Measurements from ENCODE around the gene TBC1D26.

TBC1D26 gene

DNA sequence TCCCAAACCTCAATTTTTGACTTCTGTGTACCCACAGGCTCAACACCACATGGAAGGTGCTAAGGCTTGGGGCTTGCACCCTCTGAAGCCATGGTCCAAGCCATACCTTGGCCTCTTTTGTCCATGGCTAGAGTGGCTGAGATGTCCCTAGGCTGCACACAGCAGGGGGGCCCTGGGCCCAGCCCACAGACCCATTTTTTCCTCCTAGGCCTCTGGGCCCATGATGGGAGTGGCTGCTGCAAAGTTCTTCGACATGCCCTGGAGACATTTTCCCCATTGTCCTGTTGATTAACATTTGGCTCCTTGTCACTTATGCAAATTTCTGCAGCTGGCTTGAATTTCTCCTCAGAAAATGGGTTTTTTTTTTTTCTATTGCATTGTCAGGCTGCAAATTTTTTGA is 47.0 kb downstream of the TBC1D26 start:
- ChIA-PET CTCF (no interaction called here), POLR2A (no interaction called here)
- Histone ChIP-seq H3K4me3 (ENCODE audit: low read depth, low read length) (no peak overlapping the region), H3K27ac (ENCODE audit: extremely low read depth, low read depth, low read length) (no peak overlapping the region), H3K36me3 (ENCODE audit: control insufficient read depth in 2 of 2, insufficient read depth in 1 of 2, low read length in 2 of 2) (no peaks in the 10 kb centered on the region), H3K4me1 (ENCODE audit: control insufficient read depth, insufficient read depth, low read length) (no peaks in the 10 kb centered on the region), H3K9me3 (ENCODE audit: control insufficient read depth, insufficient read depth, low read depth, low read length) (no peaks in the 10 kb centered on the region; the same call in 1 of the 2 replicates)
- TF ChIP-seq ZNF112 (tag by site-specific recombination; IDR thresholded peaks at IDR 0.05) (no peak), ZNF660 (tag by site-specific recombination; IDR thresholded peaks at IDR 0.05) (no peak), ZNF585B (tag by site-specific recombination; IDR thresholded peaks at IDR 0.05) (peak; percentile 96), SETDB1 (IDR thresholded peaks at IDR 0.05; ENCODE audit: insufficient read length, low read length) (peak; percentile 27), SCRT1 (tag by site-specific recombination; IDR thresholded peaks at IDR 0.05; ENCODE audit: borderline replicate concordance) (no peak), ZNF221 (tag by site-specific recombination; IDR thresholded peaks at IDR 0.05; ENCODE audit: borderline replicate concordance) (no peak)

DNA sequence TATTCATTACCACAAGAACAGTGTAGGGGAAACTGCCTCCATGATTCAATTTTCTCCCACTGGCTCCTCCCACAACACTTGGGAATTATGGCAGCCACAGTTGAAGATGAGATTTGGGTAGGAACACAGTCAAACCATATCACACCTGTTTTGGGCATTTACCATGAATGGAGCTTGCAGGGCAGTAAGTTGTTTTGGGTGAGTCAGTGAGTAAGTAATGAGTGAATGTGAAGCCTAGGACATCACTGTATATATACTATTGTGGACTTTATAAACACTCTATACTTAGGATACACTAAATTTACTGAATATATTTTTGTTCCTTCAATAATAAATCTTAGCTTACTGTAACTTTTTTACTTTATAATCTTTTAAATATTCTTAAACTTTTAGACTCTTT is 48.1 kb downstream of the TBC1D26 start:
- TF ChIP-seq, protein P1, sequence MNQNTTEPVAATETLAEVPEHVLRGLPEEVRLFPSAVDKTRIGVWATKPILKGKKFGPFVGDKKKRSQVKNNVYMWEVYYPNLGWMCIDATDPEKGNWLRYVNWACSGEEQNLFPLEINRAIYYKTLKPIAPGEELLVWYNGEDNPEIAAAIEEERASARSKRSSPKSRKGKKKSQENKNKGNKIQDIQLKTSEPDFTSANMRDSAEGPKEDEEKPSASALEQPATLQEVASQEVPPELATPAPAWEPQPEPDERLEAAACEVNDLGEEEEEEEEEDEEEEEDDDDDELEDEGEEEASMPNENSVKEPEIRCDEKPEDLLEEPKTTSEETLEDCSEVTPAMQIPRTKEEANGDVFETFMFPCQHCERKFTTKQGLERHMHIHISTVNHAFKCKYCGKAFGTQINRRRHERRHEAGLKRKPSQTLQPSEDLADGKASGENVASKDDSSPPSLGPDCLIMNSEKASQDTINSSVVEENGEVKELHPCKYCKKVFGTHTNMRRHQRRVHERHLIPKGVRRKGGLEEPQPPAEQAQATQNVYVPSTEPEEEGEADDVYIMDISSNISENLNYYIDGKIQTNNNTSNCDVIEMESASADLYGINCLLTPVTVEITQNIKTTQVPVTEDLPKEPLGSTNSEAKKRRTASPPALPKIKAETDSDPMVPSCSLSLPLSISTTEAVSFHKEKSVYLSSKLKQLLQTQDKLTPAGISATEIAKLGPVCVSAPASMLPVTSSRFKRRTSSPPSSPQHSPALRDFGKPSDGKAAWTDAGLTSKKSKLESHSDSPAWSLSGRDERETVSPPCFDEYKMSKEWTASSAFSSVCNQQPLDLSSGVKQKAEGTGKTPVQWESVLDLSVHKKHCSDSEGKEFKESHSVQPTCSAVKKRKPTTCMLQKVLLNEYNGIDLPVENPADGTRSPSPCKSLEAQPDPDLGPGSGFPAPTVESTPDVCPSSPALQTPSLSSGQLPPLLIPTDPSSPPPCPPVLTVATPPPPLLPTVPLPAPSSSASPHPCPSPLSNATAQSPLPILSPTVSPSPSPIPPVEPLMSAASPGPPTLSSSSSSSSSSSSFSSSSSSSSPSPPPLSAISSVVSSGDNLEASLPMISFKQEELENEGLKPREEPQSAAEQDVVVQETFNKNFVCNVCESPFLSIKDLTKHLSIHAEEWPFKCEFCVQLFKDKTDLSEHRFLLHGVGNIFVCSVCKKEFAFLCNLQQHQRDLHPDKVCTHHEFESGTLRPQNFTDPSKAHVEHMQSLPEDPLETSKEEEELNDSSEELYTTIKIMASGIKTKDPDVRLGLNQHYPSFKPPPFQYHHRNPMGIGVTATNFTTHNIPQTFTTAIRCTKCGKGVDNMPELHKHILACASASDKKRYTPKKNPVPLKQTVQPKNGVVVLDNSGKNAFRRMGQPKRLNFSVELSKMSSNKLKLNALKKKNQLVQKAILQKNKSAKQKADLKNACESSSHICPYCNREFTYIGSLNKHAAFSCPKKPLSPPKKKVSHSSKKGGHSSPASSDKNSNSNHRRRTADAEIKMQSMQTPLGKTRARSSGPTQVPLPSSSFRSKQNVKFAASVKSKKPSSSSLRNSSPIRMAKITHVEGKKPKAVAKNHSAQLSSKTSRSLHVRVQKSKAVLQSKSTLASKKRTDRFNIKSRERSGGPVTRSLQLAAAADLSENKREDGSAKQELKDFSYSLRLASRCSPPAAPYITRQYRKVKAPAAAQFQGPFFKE (tag by site-specific recombination; IDR thresholded peaks at IDR 0.05; ENCODE audit: borderline replicate concordance), result no peak
- TF ChIP-seq ZNF146 (tag by site-specific recombination; IDR thresholded peaks at IDR 0.05) (no peak), ZNF335 (tag by site-specific recombination; conservative IDR thresholded peaks at IDR 0.05) (no peak), HOXA7 (CRISPR knock-in tag; IDR thresholded peaks at IDR 0.05; ENCODE audit: borderline replicate concordance) (no peak), ZNF621 (tag by site-specific recombination; IDR thresholded peaks at IDR 0.05) (no peak), SALL2 (tag by site-specific recombination; IDR thresholded peaks at IDR 0.05; ENCODE audit: borderline replicate concordance) (no peak), ZNF239 (tag by site-specific recombination; IDR thresholded peaks at IDR 0.05) (no peak), SP3 (tag by site-specific recombination; IDR thresholded peaks at IDR 0.05) (no peak), ZNF37A (tag by site-specific recombination; IDR thresholded peaks at IDR 0.05) (no peak), ZNF792 (tag by site-specific recombination; IDR thresholded peaks at IDR 0.05) (no peak), ZNF174 (tag by site-specific recombination; IDR thresholded peaks at IDR 0.05) (no peak), ZNF404 (tag by site-specific recombination; IDR thresholded peaks at IDR 0.05) (no peak)
- TF ChIP-seq, protein P2, sequence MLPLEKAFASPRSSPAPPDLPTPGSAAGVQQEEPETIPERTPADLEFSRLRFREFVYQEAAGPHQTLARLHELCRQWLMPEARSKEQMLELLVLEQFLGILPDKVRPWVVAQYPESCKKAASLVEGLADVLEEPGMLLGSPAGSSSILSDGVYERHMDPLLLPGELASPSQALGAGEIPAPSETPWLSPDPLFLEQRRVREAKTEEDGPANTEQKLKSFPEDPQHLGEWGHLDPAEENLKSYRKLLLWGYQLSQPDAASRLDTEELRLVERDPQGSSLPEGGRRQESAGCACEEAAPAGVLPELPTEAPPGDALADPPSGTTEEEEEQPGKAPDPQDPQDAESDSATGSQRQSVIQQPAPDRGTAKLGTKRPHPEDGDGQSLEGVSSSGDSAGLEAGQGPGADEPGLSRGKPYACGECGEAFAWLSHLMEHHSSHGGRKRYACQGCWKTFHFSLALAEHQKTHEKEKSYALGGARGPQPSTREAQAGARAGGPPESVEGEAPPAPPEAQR (tag by site-specific recombination; IDR thresholded peaks at IDR 0.05), result no peak
- TF ChIP-seq, protein P3, sequence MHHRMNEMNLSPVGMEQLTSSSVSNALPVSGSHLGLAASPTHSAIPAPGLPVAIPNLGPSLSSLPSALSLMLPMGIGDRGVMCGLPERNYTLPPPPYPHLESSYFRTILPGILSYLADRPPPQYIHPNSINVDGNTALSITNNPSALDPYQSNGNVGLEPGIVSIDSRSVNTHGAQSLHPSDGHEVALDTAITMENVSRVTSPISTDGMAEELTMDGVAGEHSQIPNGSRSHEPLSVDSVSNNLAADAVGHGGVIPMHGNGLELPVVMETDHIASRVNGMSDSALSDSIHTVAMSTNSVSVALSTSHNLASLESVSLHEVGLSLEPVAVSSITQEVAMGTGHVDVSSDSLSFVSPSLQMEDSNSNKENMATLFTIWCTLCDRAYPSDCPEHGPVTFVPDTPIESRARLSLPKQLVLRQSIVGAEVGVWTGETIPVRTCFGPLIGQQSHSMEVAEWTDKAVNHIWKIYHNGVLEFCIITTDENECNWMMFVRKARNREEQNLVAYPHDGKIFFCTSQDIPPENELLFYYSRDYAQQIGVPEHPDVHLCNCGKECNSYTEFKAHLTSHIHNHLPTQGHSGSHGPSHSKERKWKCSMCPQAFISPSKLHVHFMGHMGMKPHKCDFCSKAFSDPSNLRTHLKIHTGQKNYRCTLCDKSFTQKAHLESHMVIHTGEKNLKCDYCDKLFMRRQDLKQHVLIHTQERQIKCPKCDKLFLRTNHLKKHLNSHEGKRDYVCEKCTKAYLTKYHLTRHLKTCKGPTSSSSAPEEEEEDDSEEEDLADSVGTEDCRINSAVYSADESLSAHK (tag by site-specific recombination; IDR thresholded peaks at IDR 0.05), result no peak
- TF ChIP-seq, protein P4, sequence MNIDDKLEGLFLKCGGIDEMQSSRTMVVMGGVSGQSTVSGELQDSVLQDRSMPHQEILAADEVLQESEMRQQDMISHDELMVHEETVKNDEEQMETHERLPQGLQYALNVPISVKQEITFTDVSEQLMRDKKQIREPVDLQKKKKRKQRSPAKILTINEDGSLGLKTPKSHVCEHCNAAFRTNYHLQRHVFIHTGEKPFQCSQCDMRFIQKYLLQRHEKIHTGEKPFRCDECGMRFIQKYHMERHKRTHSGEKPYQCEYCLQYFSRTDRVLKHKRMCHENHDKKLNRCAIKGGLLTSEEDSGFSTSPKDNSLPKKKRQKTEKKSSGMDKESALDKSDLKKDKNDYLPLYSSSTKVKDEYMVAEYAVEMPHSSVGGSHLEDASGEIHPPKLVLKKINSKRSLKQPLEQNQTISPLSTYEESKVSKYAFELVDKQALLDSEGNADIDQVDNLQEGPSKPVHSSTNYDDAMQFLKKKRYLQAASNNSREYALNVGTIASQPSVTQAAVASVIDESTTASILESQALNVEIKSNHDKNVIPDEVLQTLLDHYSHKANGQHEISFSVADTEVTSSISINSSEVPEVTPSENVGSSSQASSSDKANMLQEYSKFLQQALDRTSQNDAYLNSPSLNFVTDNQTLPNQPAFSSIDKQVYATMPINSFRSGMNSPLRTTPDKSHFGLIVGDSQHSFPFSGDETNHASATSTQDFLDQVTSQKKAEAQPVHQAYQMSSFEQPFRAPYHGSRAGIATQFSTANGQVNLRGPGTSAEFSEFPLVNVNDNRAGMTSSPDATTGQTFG (tag by site-specific recombination; IDR thresholded peaks at IDR 0.05; ENCODE audit: borderline replicate concordance), result no peak
- ChIA-PET CTCF (no interaction called here), POLR2A (interaction anchor here (0.5 to 0.6 kb wide), 2 partner anchors 335 to 355 kb away, joined by 3 read pairs; no protein-coding TSS in a partner anchor)
- Histone ChIP-seq H3K27ac (ENCODE audit: extremely low read depth, low read depth, low read length) (no peak overlapping the region), H3K4me3 (ENCODE audit: low read depth, low read length) (no peak overlapping the region), H3K36me3 (ENCODE audit: control insufficient read depth in 2 of 2, insufficient read depth in 1 of 2, low read length in 2 of 2) (no peaks in the 10 kb centered on the region), H3K9me3 (ENCODE audit: control insufficient read depth, insufficient read depth, low read depth, low read length) (no peaks in the 10 kb centered on the region; the same call in 1 of the 2 replicates), H3K4me1 (ENCODE audit: control insufficient read depth, insufficient read depth, low read length) (no peaks in the 10 kb centered on the region)
